ENCODE measurements around the gene DNAH3. TPM values are rescaled to one million over a fixed set of nuclear protein-coding genes. Genes with fewer than 3 reads are reported as not detected.

DNAH3 gene
- total RNA-seq, 1 experiment from 2014 or later = 4.4 TPM

- Histone ChIP-seq H3K27me3 (replicated peaks; ENCODE audit: control insufficient read depth, insufficient read depth, low read length) (no peaks in the 10 kb centered on the region), H3K36me3 (ENCODE audit: control insufficient read depth, insufficient read depth, low read length) (no peaks in the 10 kb centered on the region), H3K9me3 (no peaks in the 10 kb centered on the region), H3K4me3 (ENCODE audit: low read depth, low read length) (peak overlapping the region; percentile 74), H3K4me1 (no peaks in the 10 kb centered on the region)
- intact Hi-C loops (cut with micrococcal nuclease; ENCODE audit: unreplicated experiment) = loop anchor here (5.0 kb wide), 1 partner anchor 307 kb away; no protein-coding TSS in a partner anchor
- no peak overlapping the region for H3K27ac Mint-ChIP-seq (ENCODE audit: unreplicated experiment)
- H3K4me1 Mint-ChIP-seq (ENCODE audit: low read depth, unreplicated experiment) = no peaks in the 10 kb centered on the region
- peaks cover 16% of the 10 kb centered on the region for H3K36me3 Mint-ChIP-seq (ENCODE audit: insufficient read depth, unreplicated experiment)
- no peaks in the 10 kb centered on the region for H3K9me3 Mint-ChIP-seq (ENCODE audit: unreplicated experiment)
- POLR2A ChIA-PET = no interaction called here
- TF ChIP-seq, protein P1, sequence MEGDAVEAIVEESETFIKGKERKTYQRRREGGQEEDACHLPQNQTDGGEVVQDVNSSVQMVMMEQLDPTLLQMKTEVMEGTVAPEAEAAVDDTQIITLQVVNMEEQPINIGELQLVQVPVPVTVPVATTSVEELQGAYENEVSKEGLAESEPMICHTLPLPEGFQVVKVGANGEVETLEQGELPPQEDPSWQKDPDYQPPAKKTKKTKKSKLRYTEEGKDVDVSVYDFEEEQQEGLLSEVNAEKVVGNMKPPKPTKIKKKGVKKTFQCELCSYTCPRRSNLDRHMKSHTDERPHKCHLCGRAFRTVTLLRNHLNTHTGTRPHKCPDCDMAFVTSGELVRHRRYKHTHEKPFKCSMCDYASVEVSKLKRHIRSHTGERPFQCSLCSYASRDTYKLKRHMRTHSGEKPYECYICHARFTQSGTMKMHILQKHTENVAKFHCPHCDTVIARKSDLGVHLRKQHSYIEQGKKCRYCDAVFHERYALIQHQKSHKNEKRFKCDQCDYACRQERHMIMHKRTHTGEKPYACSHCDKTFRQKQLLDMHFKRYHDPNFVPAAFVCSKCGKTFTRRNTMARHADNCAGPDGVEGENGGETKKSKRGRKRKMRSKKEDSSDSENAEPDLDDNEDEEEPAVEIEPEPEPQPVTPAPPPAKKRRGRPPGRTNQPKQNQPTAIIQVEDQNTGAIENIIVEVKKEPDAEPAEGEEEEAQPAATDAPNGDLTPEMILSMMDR (IDR thresholded peaks at IDR 0.05; ENCODE audit: insufficient read depth in 1 of 2, low read depth in 1 of 2, low read length in 1 of 2, severe bottlenecking in 1 of 2, unreplicated experiment in 1 of 2) = no peak
- no TSS peak for BruUV-seq (replicated peaks)
- peak overlapping the region; percentile 99 for H3K4me3 Mint-ChIP-seq (ENCODE audit: unreplicated experiment)
- CTCF ChIA-PET = interaction anchor here (0.7 to 1.5 kb wide), 3 partner anchors 29 to 142 kb away, joined by 3 to 9 read pairs (median 3); no protein-coding TSS in a partner anchor
- H3K27me3 Mint-ChIP-seq (ENCODE audit: insufficient read depth, unreplicated experiment) = no peaks in the 10 kb centered on the region
- DNase-seq = peak; percentile 50 to 59
These were observed 8.8 kb upstream of the DNAH3 start for GRCh38 chr16:21159281-21159951.

DNA sequence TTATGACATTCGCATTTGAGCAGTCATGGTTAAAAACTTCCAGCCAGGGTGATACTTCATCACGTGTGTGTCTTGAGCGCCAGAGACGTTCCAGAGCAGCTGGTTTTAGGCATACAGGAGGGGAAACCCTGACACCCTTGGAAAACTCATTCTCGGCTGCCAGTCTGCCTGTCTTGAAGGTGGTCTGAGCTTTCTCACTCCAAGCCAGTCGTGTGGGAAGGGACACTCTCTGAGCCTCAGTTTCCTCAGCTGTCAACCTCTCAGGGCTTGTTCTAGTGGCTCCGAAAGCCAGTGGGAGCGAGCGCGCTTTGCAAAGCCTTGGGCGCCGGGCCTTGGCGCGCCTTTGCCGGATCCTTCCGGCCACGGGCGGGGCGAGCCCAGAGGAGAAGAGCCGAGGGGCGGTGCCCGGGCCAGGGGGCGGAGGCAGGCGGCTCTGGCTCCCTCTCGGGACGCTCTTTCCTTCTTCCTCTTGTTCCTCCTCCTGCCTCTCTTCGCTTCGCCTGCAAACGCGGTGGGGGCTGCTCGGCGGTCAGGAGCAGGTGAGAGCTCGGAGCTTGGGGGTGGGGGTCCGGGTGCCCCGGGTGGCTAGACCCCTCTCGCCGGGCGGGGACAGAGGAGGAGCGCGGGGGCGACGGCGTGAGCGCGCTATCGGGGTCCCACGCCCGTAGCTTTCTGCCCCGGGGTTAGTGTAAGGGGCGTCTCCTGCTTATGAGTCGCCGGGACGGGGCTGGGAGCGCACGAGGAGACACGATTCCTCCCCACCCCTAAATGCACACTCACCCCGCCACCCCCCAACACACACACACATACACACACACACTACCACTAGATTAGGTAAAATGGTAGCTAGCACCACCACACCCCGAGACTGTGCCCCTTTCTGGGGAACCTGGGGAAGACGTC is 7.8 kb upstream of the DNAH3 start, which contains the start of gene LDAF1:
TSS of gene LDAF1 (plus strand) at position 467 of the 903 bp plus-strand sequence. CDS start 2,509 bp downstream, outside the sequence.
- peak within 1 kb of the TSS; percentile 74 for H3K4me3 ChIP-seq (ENCODE audit: low read depth, low read length)
- H3K27me3 Mint-ChIP-seq (ENCODE audit: insufficient read depth, unreplicated experiment) = no peaks in the 10 kb centered on the region
- H3K36me3 ChIP-seq (ENCODE audit: control insufficient read depth, insufficient read depth, low read length) = no peaks in the 10 kb centered on the region
- ChIA-PET CTCF (interaction anchor here (0.7 to 1.5 kb wide), 3 partner anchors 30 to 143 kb away, joined by 3 to 9 read pairs (median 3); no protein-coding TSS in a partner anchor), POLR2A (interaction anchor here (0.8 kb wide), 1 partner anchor 142 kb away, joined by 4 read pairs; no protein-coding TSS in a partner anchor)
- H3K27ac Mint-ChIP-seq (ENCODE audit: unreplicated experiment) = no peak within 1 kb of the TSS
- no peaks in the 10 kb centered on the region for H3K27me3 ChIP-seq (replicated peaks; ENCODE audit: control insufficient read depth, insufficient read depth, low read length)
- H3K36me3 Mint-ChIP-seq (ENCODE audit: insufficient read depth, unreplicated experiment) = peaks cover 16% of the 10 kb centered on the region
- BruUV-seq (replicated peaks) = no TSS peak
- peak; percentile 80 to 86 for DNase-seq
- TF ChIP-seq, protein P1 (IDR thresholded peaks at IDR 0.05; ENCODE audit: insufficient read depth in 1 of 2, low read depth in 1 of 2, low read length in 1 of 2, severe bottlenecking in 1 of 2, unreplicated experiment in 1 of 2) = no peak
- no peaks in the 10 kb centered on the region for H3K4me1 Mint-ChIP-seq (ENCODE audit: low read depth, unreplicated experiment)
- intact Hi-C loops (cut with micrococcal nuclease; ENCODE audit: unreplicated experiment) = loop anchor here (5.0 kb wide), 1 partner anchor 306 kb away; no protein-coding TSS in a partner anchor
- no peaks in the 10 kb centered on the region for H3K9me3 Mint-ChIP-seq (ENCODE audit: unreplicated experiment)
- no peaks in the 10 kb centered on the region for H3K4me1 ChIP-seq
- no peaks in the 10 kb centered on the region for H3K9me3 ChIP-seq
- peak within 1 kb of the TSS; percentile 99 for H3K4me3 Mint-ChIP-seq (ENCODE audit: unreplicated experiment)

DNA sequence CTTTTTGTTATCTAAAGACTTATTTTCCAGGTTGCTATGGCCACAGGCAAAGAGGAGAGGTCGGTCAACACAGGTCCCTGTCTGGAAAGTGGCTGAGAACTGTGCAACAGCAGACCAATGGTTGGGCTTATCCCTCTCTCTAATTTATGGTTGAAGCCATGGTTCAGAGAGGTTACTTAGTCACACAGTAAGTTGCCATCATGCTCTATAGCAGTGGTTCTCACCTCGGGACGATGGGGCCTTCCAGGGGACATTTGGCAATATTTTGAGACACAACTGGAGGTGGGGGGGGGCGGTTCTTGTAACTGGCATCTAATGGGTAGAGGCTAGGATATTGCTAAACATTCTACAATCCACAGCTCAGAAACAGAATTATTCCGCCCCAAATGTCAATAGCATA is 7.0 kb upstream of the DNAH3 start:
- H3K27me3 Mint-ChIP-seq (ENCODE audit: insufficient read depth, unreplicated experiment) = no peaks in the 10 kb centered on the region
- H3K4me3 Mint-ChIP-seq (ENCODE audit: unreplicated experiment) = peak overlapping the region; percentile 99
- Histone ChIP-seq H3K4me3 (ENCODE audit: low read depth, low read length) (no peak overlapping the region), H3K9me3 (no peaks in the 10 kb centered on the region), H3K27me3 (replicated peaks; ENCODE audit: control insufficient read depth, insufficient read depth, low read length) (no peaks in the 10 kb centered on the region), H3K36me3 (ENCODE audit: control insufficient read depth, insufficient read depth, low read length) (no peaks in the 10 kb centered on the region), H3K4me1 (no peaks in the 10 kb centered on the region)
- DNase-seq = no peak
- H3K27ac Mint-ChIP-seq (ENCODE audit: unreplicated experiment) = no peak overlapping the region
- BruUV-seq (replicated peaks) = no TSS peak
- TF ChIP-seq, protein P1 (IDR thresholded peaks at IDR 0.05; ENCODE audit: insufficient read depth in 1 of 2, low read depth in 1 of 2, low read length in 1 of 2, severe bottlenecking in 1 of 2, unreplicated experiment in 1 of 2) = no peak
- no peaks in the 10 kb centered on the region for H3K4me1 Mint-ChIP-seq (ENCODE audit: low read depth, unreplicated experiment)
- H3K36me3 Mint-ChIP-seq (ENCODE audit: insufficient read depth, unreplicated experiment) = peaks cover 11% of the 10 kb centered on the region
- ChIA-PET CTCF (interaction anchor here (0.6 to 1.2 kb wide), 3 partner anchors 143 to 163 kb away, joined by 3 to 39 read pairs (median 5); no protein-coding TSS in a partner anchor), POLR2A (no interaction called here)
- intact Hi-C loops (cut with micrococcal nuclease; ENCODE audit: unreplicated experiment) = loop anchor here (5.0 kb wide), 1 partner anchor 305 kb away; no protein-coding TSS in a partner anchor
- H3K9me3 Mint-ChIP-seq (ENCODE audit: unreplicated experiment) = no peaks in the 10 kb centered on the region

All from Caco-2 (cell line).